Measurements from ENCODE around the gene REEP6.
"Not testable (repeated sequence)": the region's sequence is repeated elsewhere in the genome, so short reads cannot be mapped to it uniquely, and the experiment has no call there.

The REEP6 gene

DNA sequence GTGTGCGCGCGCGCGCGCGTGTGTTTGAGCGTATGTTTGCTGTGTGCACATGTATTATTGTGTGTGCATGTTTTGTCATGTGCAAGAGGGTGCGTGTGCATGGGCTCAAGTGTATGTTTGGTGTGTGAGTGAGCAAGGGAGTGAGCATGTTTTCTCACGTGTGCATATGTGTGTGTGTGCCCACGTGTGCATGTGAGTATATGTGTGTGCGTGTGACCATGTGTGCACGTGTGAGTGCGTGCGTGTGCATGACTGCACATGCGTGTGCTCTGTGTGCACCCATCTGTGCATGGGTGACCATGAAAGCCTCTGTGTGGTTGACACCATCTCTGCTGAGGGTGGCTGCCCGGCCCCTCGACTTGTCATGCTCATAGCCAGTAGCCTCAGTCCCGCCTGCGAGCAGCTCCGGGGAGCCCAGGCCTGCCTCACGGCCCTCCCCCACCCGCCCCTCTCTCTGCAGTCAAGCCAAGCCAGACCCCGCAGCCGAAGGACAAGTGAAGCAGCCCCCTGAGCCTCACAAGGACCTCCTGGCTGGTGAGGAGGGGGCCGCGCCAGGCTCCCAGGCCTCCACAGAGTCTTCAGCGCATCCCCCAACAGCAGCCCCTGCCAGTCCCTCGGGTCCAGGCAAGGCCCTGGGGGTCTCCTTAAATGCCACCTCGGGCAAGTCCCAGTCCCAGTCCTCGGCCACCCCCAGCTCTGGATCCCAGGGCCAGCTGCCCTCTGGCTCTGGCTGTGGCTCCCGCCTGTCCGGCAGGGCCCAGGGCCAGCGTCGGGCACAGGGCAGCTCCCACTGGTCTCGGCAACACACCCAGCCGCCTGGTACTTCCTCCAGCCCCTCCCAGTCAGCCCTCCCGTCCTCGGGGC is 6.0 kb downstream of the REEP6 start:
- no peak overlapping the region for H3K9ac ChIP-seq (ENCODE audit: low read length)

DNA sequence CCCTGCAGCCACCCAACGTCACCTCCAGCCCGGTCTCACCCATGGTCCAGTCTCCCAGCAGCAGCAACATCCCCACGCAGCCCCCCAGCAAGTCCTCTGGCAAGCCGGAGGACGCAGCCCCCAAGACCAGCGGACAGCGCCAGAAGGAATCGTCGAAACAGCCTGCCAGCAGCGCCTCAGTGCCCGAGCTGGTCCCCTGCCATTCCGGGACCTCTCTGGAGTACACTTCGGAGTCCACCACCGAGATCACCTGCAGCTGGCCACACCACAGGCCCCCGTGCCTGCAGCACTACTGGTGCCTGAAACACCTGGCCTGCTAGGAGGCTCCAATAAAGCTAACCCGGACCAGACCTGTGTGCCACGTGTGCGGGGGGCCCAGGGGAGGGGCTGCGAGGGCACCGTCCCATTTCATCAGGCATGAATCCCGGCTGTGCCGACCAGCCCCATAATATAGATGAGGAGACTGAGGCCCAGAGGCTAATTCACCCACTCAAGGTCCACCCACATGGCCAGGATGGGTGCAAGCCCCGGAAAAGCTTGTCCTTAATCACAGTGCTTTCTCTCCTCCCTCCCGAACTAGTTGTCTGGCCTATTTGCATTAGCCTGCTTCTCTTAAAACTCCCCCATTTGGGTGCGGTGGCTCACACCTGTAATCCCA is 6.7 kb downstream of the REEP6 start:
- no peak for DNase-seq (ENCODE audit: low read depth)
- Histone ChIP-seq H3K9me3 (ENCODE audit: control insufficient read depth, low read length) (no peaks in the 10 kb centered on the region), H3K9ac (ENCODE audit: low read length) (no peak overlapping the region), H3K4me1 (ENCODE audit: control insufficient read depth, insufficient read depth, low read length) (peaks cover 14% of the 10 kb centered on the region), H3K27me3 (replicated peaks; ENCODE audit: control insufficient read depth, insufficient read depth, low read length) (peaks cover 20% of the 10 kb centered on the region), H3K4me3 (ENCODE audit: low read length) (no peak overlapping the region), H3K36me3 (ENCODE audit: control insufficient read depth, insufficient read depth, low read length, severe bottlenecking) (no peaks in the 10 kb centered on the region)

More for the DNA sequence above, 6.0 kb downstream of the REEP6 start:
- Histone ChIP-seq H3K4me1 (ENCODE audit: control insufficient read depth, insufficient read depth, low read length) (peaks cover 15% of the 10 kb centered on the region), H3K4me3 (ENCODE audit: low read length) (no peak overlapping the region), H3K27me3 (replicated peaks; ENCODE audit: control insufficient read depth, insufficient read depth, low read length) (peaks cover 18% of the 10 kb centered on the region), H3K36me3 (ENCODE audit: control insufficient read depth, insufficient read depth, low read length, severe bottlenecking) (no peaks in the 10 kb centered on the region), H3K9me3 (ENCODE audit: control insufficient read depth, low read length) (no peaks in the 10 kb centered on the region)
- no peak for DNase-seq (ENCODE audit: low read depth)

DNA sequence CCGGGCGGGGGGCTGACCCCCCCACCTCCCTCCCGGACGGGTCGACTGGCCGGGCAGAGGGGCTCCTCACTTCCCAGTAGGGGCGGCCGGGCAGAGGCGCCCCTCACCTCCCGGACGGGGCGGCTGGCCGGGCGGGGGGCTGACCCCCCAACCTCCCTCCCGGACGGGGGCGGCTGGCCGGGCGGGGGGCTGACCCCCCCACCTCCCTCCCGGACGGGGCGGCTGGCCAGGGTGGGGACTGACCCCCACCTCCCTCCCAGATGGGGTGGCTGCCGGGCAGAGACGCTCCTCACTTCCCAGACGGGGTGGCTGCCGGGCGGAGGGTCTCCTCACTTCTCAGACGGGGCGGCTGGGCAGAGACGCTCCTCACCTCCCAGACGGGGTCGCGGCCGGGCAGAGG is 8.2 kb downstream of the REEP6 start:
- not testable (repeated sequence) for DNase-seq (ENCODE audit: low read depth); H3K4me1 ChIP-seq (ENCODE audit: control insufficient read depth, insufficient read depth, low read length); H3K36me3 ChIP-seq (ENCODE audit: control insufficient read depth, insufficient read depth, low read length, severe bottlenecking); H3K9ac ChIP-seq (ENCODE audit: low read length); H3K9me3 ChIP-seq (ENCODE audit: control insufficient read depth, low read length); H3K4me3 ChIP-seq (ENCODE audit: low read length)
- peaks cover 34% of the 10 kb centered on the region for H3K27me3 ChIP-seq (replicated peaks; ENCODE audit: control insufficient read depth, insufficient read depth, low read length)

DNA sequence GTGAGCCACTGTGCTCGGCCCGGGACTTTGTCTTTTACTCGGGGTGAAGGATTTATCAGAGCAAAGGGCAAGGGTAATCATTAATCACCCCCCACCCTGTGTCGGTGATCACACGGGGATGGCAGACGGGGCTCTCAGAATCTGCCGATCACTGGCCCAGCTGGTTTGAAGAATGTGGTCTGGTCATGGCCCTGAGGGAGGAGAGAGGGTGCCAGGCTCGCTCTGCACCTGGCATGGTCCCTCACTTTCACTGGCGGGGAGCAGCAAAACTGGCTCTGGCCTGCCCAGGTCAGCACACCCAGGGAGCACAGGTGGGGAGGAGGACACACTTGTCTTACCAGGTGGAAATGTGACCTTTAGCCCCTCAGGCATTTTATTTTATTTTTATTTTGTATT is 10.2 kb downstream of the REEP6 start:
- no peaks in the 10 kb centered on the region for H3K9me3 ChIP-seq (ENCODE audit: control insufficient read depth, low read length)
- peaks cover 26% of the 10 kb centered on the region for H3K27me3 ChIP-seq (replicated peaks; ENCODE audit: control insufficient read depth, insufficient read depth, low read length)
- no peak overlapping the region for H3K4me3 ChIP-seq (ENCODE audit: low read length)
- peaks cover 4% of the 10 kb centered on the region for H3K4me1 ChIP-seq (ENCODE audit: control insufficient read depth, insufficient read depth, low read length)
- no peaks in the 10 kb centered on the region for H3K36me3 ChIP-seq (ENCODE audit: control insufficient read depth, insufficient read depth, low read length, severe bottlenecking)
- no peak overlapping the region for H3K9ac ChIP-seq (ENCODE audit: low read length)
- DNase-seq (ENCODE audit: low read depth), result no peak

DNA sequence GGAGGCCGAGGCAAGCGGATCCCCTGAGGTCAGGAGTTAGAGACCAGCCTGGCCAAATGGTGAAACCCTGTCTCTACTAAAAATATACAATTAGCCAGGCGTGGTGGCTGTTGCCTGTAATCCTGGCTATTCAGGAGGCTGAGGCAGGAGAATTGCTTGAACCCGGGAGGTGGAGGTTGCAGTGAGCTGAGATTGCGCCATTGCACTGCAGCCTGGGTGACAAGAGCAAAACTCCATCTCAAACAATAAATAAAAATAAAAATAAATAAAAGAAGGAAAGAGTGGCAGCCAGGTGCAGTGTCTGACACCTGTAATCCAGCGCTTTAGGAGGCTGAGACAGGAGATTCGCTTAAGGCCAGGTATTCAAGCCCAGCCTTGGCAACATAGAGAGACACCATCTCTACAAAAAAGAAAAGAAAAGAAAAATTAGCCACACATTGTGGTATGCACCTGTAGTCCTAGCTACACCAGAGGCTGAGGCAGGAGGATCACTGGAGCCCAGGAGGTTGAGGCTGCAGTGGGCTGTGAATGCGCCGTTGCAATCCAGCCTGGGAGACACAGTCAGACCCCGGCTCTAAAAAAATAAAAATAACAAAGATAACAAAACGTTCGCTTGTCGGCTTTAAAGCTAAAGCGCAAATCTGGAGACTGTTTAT is 11.6 kb downstream of the REEP6 start:
- Histone ChIP-seq H3K4me3 (ENCODE audit: low read length) (no peak overlapping the region), H3K27me3 (replicated peaks; ENCODE audit: control insufficient read depth, insufficient read depth, low read length) (peaks cover 23% of the 10 kb centered on the region), H3K9me3 (ENCODE audit: control insufficient read depth, low read length) (no peaks in the 10 kb centered on the region), H3K4me1 (ENCODE audit: control insufficient read depth, insufficient read depth, low read length) (peaks cover 4% of the 10 kb centered on the region), H3K36me3 (ENCODE audit: control insufficient read depth, insufficient read depth, low read length, severe bottlenecking) (no peaks in the 10 kb centered on the region), H3K9ac (ENCODE audit: low read length) (no peak overlapping the region)
- DNase-seq (ENCODE audit: low read depth), result no peak

DNA sequence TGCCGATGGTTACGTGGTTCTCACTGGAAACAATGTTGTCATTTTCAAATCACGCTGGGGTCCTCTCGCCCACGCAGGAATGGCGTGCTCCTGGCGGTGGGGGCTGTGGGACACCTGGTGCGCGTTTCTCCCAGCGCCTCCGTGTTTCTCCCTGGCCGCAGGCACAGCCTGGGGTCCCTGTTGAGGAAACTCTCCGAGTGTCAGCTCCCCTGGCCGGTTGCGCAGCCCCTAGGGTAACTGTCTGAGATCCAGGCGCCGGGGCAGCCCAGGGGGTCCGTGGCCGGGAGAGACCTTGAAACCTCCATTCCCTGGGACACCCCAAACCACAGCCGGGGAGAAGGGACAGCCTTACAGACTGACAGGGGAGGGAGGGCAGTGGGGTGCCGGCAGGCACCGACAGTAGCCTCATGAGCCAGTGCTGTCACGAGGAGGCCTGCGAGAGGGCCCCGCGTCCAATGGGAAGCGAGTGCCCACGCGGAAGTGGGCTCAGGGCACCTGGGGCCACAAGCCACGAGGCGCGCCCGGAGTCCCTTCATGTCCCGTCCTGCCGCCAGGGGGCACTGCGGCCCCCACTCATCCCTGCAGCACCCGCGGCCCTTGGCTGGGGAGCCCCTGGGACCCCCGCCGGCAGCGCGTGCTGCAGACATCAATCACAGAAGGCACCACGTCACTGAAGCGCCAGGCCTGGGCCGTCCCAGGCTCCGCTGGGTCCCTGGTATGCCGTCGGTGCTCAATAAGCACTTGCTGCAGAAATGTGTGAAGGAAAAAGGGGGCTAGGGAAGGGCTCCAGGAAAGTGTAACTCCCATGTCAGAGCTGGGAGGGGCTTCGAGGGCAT is 12.3 kb downstream of the REEP6 start:
- no peaks in the 10 kb centered on the region for H3K9me3 ChIP-seq (ENCODE audit: control insufficient read depth, low read length)
- peaks cover 4% of the 10 kb centered on the region for H3K4me1 ChIP-seq (ENCODE audit: control insufficient read depth, insufficient read depth, low read length)
- DNase-seq (ENCODE audit: low read depth), result peak; percentile 79
- H3K9ac ChIP-seq (ENCODE audit: low read length), result no peak overlapping the region
- H3K36me3 ChIP-seq (ENCODE audit: control insufficient read depth, insufficient read depth, low read length, severe bottlenecking), result no peaks in the 10 kb centered on the region
- peaks cover 23% of the 10 kb centered on the region for H3K27me3 ChIP-seq (replicated peaks; ENCODE audit: control insufficient read depth, insufficient read depth, low read length)
- no peak overlapping the region for H3K4me3 ChIP-seq (ENCODE audit: low read length)

DNA sequence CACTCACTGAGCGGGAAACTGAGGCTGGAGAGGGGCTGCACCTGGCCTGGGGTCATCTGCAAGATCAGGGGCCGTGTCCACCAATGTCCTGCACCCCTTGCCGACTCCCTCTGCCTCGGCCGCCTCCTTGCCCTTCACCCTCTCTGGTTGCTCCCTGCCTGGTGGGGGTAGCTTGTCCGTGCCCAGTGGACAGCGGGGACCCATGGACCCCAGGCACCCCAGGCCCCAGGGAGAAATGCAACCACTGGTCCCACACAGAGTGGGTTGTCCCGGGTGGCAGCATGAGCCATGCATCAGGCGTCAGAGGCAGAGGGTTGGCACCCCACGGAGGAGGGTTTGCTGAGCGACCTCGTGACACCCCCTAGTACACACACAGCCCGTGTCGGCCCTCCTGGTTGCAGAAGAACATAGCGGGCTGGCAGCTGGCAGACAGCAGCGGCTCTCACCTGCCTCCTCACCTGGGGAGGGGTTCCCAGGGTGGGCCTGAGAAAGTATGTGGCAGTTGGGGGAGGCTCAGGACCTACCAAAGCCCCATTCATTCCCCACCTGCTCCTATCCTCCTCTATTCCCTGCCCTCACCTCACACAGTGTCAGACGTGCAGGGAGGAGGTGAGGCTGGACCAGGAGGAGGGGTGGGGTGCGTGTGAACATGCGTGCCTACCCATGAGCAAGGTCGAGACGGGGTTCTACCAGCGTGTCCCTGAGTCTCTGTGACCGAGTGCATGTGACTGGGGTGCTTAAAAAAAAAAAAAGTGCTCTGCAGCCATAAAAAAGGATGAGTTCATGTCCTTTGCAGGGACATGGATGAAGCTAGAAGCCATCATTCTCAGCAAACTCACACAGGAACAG is 13.2 kb downstream of the REEP6 start:
- no peaks in the 10 kb centered on the region for H3K9me3 ChIP-seq (ENCODE audit: control insufficient read depth, low read length)
- H3K36me3 ChIP-seq (ENCODE audit: control insufficient read depth, insufficient read depth, low read length, severe bottlenecking), result no peaks in the 10 kb centered on the region
- no peak overlapping the region for H3K9ac ChIP-seq (ENCODE audit: low read length)
- no peak for DNase-seq (ENCODE audit: low read depth)
- H3K27me3 ChIP-seq (replicated peaks; ENCODE audit: control insufficient read depth, insufficient read depth, low read length), result peaks cover 23% of the 10 kb centered on the region
- H3K4me1 ChIP-seq (ENCODE audit: control insufficient read depth, insufficient read depth, low read length), result peaks cover 4% of the 10 kb centered on the region
- H3K4me3 ChIP-seq (ENCODE audit: low read length), result no peak overlapping the region

DNA sequence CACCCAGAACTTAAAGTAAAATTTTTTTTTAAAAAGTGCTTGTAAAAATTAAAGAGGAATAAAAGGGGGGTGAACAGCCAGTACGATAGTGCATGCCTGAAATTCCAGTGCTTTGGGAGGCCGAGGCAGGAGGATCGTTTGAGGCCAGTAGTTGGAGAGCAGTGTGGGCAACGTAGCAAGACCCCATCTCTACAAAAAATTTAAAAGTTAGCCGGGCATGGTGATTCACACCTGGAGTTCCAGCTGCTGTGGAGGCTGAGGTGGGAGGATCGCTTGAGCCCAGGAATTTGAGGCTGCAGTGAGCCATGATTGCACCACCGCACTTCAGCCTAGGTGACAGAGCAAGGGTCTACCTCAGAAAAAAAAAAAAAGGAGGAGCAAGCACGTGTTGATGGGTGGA is 14.0 kb downstream of the REEP6 start:
- Histone ChIP-seq H3K36me3 (ENCODE audit: control insufficient read depth, insufficient read depth, low read length, severe bottlenecking) (no peaks in the 10 kb centered on the region), H3K9me3 (ENCODE audit: control insufficient read depth, low read length) (no peaks in the 10 kb centered on the region), H3K4me3 (ENCODE audit: low read length) (no peak overlapping the region), H3K27me3 (replicated peaks; ENCODE audit: control insufficient read depth, insufficient read depth, low read length) (peaks cover 23% of the 10 kb centered on the region), H3K4me1 (ENCODE audit: control insufficient read depth, insufficient read depth, low read length) (peaks cover 4% of the 10 kb centered on the region), H3K9ac (ENCODE audit: low read length) (no peak overlapping the region)
- DNase-seq (ENCODE audit: low read depth), result no peak

DNA sequence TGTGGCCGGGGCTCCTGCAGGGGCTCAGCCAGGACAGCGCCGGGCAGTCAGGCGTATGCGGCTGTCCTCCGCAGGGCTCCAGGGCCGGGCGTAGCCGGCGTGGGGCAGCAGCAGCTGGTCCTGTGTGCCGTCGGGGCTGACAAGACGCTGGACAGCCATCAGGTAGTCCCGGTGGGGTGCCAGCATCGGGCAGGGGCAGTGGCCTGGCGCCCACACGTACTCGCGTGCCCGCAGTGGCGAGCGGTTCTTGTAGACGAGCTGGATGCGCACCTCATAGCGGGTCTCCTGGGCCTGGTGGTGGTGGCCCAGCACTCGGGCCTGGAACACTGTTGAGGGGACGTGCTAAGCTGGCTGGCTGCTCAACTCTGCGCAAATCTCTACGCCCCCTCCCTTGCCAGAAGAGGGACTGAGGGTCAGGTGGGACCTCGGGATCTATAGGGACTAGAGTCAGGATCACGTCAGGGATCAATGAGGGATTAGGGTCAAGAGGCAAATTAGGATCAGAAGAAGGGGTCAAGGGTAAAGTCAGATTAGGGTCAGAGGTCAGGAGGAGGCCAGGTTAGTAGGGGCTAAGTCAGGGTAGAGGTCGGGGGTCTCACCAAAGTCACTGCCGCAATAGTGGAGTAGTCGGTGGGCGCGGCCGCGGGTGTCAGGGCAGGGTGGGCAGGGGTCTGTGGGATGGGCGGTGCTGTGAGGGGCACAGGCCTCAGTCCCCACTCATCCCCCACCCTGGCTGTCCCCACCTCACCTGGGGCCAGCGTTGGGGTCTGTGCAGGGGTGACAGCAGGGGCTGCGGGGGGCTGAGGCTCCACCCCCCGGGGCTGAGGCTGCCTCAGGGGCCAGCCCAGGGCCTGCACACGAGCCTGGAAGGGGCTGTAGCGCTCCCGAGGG is 15.3 kb downstream of the REEP6 start:
- no peaks in the 10 kb centered on the region for H3K9me3 ChIP-seq (ENCODE audit: control insufficient read depth, low read length)
- no peak overlapping the region for H3K4me3 ChIP-seq (ENCODE audit: low read length)
- no peak overlapping the region for H3K9ac ChIP-seq (ENCODE audit: low read length)
- DNase-seq (ENCODE audit: low read depth), result no peak
- peaks cover 4% of the 10 kb centered on the region for H3K4me1 ChIP-seq (ENCODE audit: control insufficient read depth, insufficient read depth, low read length)
- peaks cover 23% of the 10 kb centered on the region for H3K27me3 ChIP-seq (replicated peaks; ENCODE audit: control insufficient read depth, insufficient read depth, low read length)
- no peaks in the 10 kb centered on the region for H3K36me3 ChIP-seq (ENCODE audit: control insufficient read depth, insufficient read depth, low read length, severe bottlenecking)

Data from adipocyte (in vitro differentiated cells).